Liver (tissue), 9 donors: ENCODE data around the gene CDH4. TPM values are rescaled to one million over a fixed set of nuclear protein-coding genes. Genes with fewer than 3 reads are reported as not detected.

ENCODE experiments used
- DNase-seq: peaks from one replicate; pipeline ENCODE4 v3.0.0-alpha.2; 2017; ENCODE audit warnings: low spot score
- H3K27ac ChIP-seq, 2 donors: one replicate each; pipeline ENCODE4 v1.7.0; 2013; ENCODE audit warnings: inconsistent platforms in 2 of 2, low read length in 2 of 2, control low read depth in 1 of 2, low read depth in 1 of 2, mild to moderate bottlenecking in 1 of 2
- H3K27me3 ChIP-seq, 4 donors: one replicate each; pipeline versions ENCODE4 v1.6.1 to v1.7.0; 2013; ENCODE audit warnings: low read length in 3 of 4, inconsistent platforms in 1 of 4, mild to moderate bottlenecking in 1 of 4, moderate library complexity in 1 of 4; ENCODE audit not compliant: control insufficient read depth in 4 of 4, insufficient read depth in 4 of 4
- H3K36me3 ChIP-seq, 4 donors: one replicate each; pipeline versions ENCODE4 v1.6.1 to v1.7.0; 2013; ENCODE audit warnings: low read length in 3 of 4, mild to moderate bottlenecking in 3 of 4, low read depth in 1 of 4, moderate library complexity in 1 of 4; ENCODE audit not compliant: control insufficient read depth in 4 of 4, insufficient read depth in 3 of 4
- H3K4me1 ChIP-seq, 4 donors: one replicate each; pipeline versions ENCODE4 v1.6.1 to v1.7.0; 2013; ENCODE audit warnings: low read length in 3 of 4, mild to moderate bottlenecking in 3 of 4, moderate library complexity in 1 of 4; ENCODE audit not compliant: control insufficient read depth in 4 of 4, insufficient read depth in 4 of 4
- H3K4me3 ChIP-seq, 3 donors: one replicate each; pipeline versions ENCODE4 v1.6.1 to v1.7.0; 2013; ENCODE audit warnings: low read length in 3 of 3, control low read depth in 1 of 3, low read depth in 1 of 3, mild to moderate bottlenecking in 1 of 3
- H3K9ac ChIP-seq, 2 donors: one replicate each; pipeline ENCODE4 v1.7.0; 2013; ENCODE audit warnings: low read length in 2 of 2, mild to moderate bottlenecking in 2 of 2, moderate library complexity in 2 of 2, control low read depth in 1 of 2, low read depth in 1 of 2
- H3K9me3 ChIP-seq, 4 donors: one replicate each; pipeline versions ENCODE4 v1.6.1 to v1.7.0; 2013; ENCODE audit warnings: low read length in 3 of 4; ENCODE audit not compliant: control insufficient read depth in 4 of 4
- EGR1 ChIP-seq, 2 donors: IDR thresholded peaks; 2 replicates each; pipeline ENCODE4 v1.6.1; 2016 to 2018; ENCODE audit warnings: antibody characterized with exemption in 2 of 2, low read depth in 2 of 2
- FOXA1 ChIP-seq: IDR thresholded peaks from 2 replicates; pipeline ENCODE4 v1.6.1; 2016; ENCODE audit warnings: antibody characterized with exemption
- FOXA2 ChIP-seq: IDR thresholded peaks from 2 replicates; pipeline ENCODE4 v1.6.1; 2016; ENCODE audit warnings: antibody characterized with exemption
- GABPA ChIP-seq, 2 donors: IDR thresholded peaks in 1 of 2; conservative IDR thresholded peaks in 1 of 2; 2 replicates each; pipeline ENCODE4 v1.6.1; 2016; ENCODE audit warnings: antibody characterized with exemption in 2 of 2, mild to moderate bottlenecking in 1 of 2, moderate library complexity in 1 of 2
- HNF4A ChIP-seq, 2 donors: conservative IDR thresholded peaks; 2 replicates each; pipeline ENCODE4 v1.6.1; 2016; ENCODE audit warnings: antibody characterized with exemption in 2 of 2, mild to moderate bottlenecking in 2 of 2
- HNF4G ChIP-seq: IDR thresholded peaks from 2 replicates; pipeline ENCODE4 v1.6.1; 2016; ENCODE audit warnings: antibody characterized with exemption
- JUND ChIP-seq, 2 donors: IDR thresholded peaks; 2 replicates each; pipeline ENCODE4 v1.6.1; 2016; ENCODE audit warnings: antibody characterized with exemption in 2 of 2
- NR2F2 ChIP-seq: IDR thresholded peaks from 2 replicates; pipeline ENCODE4 v1.6.1; 2016; ENCODE audit warnings: antibody characterized with exemption
- RAD21 ChIP-seq, 2 donors: IDR thresholded peaks; 2 replicates each; pipeline ENCODE4 v1.6.1; 2016; ENCODE audit warnings: antibody characterized with exemption in 2 of 2, mild to moderate bottlenecking in 2 of 2
- RXRA ChIP-seq, 2 donors: IDR thresholded peaks; 2 replicates each; pipeline ENCODE4 v1.6.1; 2017 to 2018; ENCODE audit warnings: antibody characterized with exemption in 2 of 2, mild to moderate bottlenecking in 1 of 2
- TAF1 ChIP-seq: conservative IDR thresholded peaks from 2 replicates; pipeline ENCODE4 v1.6.1; 2016; ENCODE audit warnings: antibody characterized with exemption, mild to moderate bottlenecking
- YY1 ChIP-seq: IDR thresholded peaks from 2 replicates; pipeline ENCODE4 v1.6.1; 2016; ENCODE audit warnings: antibody characterized with exemption, mild to moderate bottlenecking
- ZBTB33 ChIP-seq: IDR thresholded peaks from 2 replicates; pipeline ENCODE4 v1.6.1; 2016; ENCODE audit warnings: antibody characterized with exemption
- WGBS: extraction: QIAGEN DNeasy Blood & Tissue Kit; methylation state at CpG from one replicate; pipeline ENCODE4 v1.1.7; 2013; 5-methylcytosine and 5-hydroxymethylcytosine counted together
- polyA plus RNA-seq, 2 donors: library from polyadenylated mRNA; stranded (reverse) in 1 of 2; unstranded in 1 of 2; fragments of 200-250 nt in 1 of 2; fragments of >200 nt in 1 of 2; fragmentation: Nextera tagmentation in 1 of 2; extraction: Ambion mirVana in 1 of 2; gene quantifications; one replicate each; pipeline versions ENCODE4 v1.2.1 to v1.2.3, GENCODE V29; 2013 to 2015
- total RNA-seq, 2 donors: library from RNA; depleted of rRNA; stranded (reverse); fragments of >200 nt; gene quantifications; one replicate each; pipeline ENCODE4 v1.2.3, GENCODE V29; 2014
- TF ChIP-seq, protein P1 (sequence below): IDR thresholded peaks from 2 replicates; pipeline ENCODE4 v1.6.1; 2016; ENCODE audit warnings: antibody characterized with exemption, mild to moderate bottlenecking
- TF ChIP-seq, protein P2 (sequence below): IDR thresholded peaks from 2 replicates; pipeline ENCODE4 v1.6.1; 2016; ENCODE audit warnings: antibody characterized with exemption
- TF ChIP-seq, protein P3 (sequence below): IDR thresholded peaks from 2 replicates; pipeline ENCODE4 v1.6.1; 2016; ENCODE audit warnings: antibody characterized with exemption
- donor health status: healthy.
- donor health status: healthy.
- donor health status: healthy.
- donor health status: healthy.
- donor health status: healthy.

The CDH4 gene
- total and polyA plus RNA-seq, 4 donors, result 0.03 to 0.25 (median 0.19) TPM; not detected in 1

DNA sequence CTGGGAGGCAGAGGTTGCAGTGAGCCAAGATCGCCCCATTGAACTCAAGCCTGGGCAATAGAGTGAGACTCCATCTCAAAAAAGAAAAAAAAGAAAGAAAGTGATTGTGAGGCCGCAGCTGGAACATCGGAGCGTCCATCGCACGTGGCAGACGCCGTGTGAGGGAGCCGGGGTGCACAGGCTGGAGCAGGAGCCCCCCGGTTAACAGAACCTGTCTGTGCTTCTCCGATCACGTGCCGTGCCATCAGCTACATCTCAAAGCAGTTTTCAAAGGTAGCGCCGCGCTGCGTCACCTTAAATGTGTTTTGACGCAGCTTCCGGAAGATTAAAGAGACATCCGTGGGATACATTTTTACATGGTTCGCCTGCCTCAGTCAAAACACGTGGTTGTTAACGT lies 674.7 kb downstream of the CDH4 start:
- WGBS, result 92% methylated on average over 23 of the region's 23 CpGs
- no peak for TF ChIP-seq NR2F2
- TF ChIP-seq, protein P1, sequence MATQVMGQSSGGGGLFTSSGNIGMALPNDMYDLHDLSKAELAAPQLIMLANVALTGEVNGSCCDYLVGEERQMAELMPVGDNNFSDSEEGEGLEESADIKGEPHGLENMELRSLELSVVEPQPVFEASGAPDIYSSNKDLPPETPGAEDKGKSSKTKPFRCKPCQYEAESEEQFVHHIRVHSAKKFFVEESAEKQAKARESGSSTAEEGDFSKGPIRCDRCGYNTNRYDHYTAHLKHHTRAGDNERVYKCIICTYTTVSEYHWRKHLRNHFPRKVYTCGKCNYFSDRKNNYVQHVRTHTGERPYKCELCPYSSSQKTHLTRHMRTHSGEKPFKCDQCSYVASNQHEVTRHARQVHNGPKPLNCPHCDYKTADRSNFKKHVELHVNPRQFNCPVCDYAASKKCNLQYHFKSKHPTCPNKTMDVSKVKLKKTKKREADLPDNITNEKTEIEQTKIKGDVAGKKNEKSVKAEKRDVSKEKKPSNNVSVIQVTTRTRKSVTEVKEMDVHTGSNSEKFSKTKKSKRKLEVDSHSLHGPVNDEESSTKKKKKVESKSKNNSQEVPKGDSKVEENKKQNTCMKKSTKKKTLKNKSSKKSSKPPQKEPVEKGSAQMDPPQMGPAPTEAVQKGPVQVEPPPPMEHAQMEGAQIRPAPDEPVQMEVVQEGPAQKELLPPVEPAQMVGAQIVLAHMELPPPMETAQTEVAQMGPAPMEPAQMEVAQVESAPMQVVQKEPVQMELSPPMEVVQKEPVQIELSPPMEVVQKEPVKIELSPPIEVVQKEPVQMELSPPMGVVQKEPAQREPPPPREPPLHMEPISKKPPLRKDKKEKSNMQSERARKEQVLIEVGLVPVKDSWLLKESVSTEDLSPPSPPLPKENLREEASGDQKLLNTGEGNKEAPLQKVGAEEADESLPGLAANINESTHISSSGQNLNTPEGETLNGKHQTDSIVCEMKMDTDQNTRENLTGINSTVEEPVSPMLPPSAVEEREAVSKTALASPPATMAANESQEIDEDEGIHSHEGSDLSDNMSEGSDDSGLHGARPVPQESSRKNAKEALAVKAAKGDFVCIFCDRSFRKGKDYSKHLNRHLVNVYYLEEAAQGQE, result no peak
- no peak for TF ChIP-seq ZBTB33
- TF ChIP-seq RAD21 (IDR thresholded peaks at IDR 0.05), result no peak
- TF ChIP-seq TAF1, result no peak
- no peak for TF ChIP-seq EGR1 (IDR thresholded peaks at IDR 0.05; ENCODE audit: low read depth in 2 of 2)
- no peak for TF ChIP-seq HNF4A (conservative IDR thresholded peaks at IDR 0.05)
- TF ChIP-seq GABPA (IDR thresholded peaks at IDR 0.05 in 1 of 2, conservative IDR thresholded peaks at IDR 0.05 in 1 of 2), result no peak
- no peak for TF ChIP-seq FOXA2
- no peak for TF ChIP-seq RXRA (IDR thresholded peaks at IDR 0.05)
- TF ChIP-seq, protein P2, sequence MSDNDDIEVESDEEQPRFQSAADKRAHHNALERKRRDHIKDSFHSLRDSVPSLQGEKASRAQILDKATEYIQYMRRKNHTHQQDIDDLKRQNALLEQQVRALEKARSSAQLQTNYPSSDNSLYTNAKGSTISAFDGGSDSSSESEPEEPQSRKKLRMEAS, result no peak
- TF ChIP-seq YY1, result no peak
- TF ChIP-seq, protein P3, sequence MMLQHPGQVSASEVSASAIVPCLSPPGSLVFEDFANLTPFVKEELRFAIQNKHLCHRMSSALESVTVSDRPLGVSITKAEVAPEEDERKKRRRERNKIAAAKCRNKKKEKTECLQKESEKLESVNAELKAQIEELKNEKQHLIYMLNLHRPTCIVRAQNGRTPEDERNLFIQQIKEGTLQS, result no peak
- no peak for TF ChIP-seq HNF4G
- no peak for TF ChIP-seq JUND (IDR thresholded peaks at IDR 0.05)
- TF ChIP-seq FOXA1, result no peak

GRCh38 chr20:61927193-61927825 lies 675.2 kb downstream of the CDH4 start:
- no peak for TF ChIP-seq HNF4G
- no peak for TF ChIP-seq GABPA (IDR thresholded peaks at IDR 0.05 in 1 of 2, conservative IDR thresholded peaks at IDR 0.05 in 1 of 2)
- no peak for TF ChIP-seq NR2F2
- TF ChIP-seq JUND (IDR thresholded peaks at IDR 0.05), result no peak
- no peak for TF ChIP-seq FOXA2
- TF ChIP-seq HNF4A (conservative IDR thresholded peaks at IDR 0.05), result no peak
- TF ChIP-seq RAD21 (IDR thresholded peaks at IDR 0.05), result no peak
- TF ChIP-seq, protein P3, result no peak
- TF ChIP-seq ZBTB33, result no peak
- TF ChIP-seq, protein P1, result no peak
- TF ChIP-seq, protein P2, result no peak
- H3K27ac ChIP-seq, result no peak overlapping the region
- no peaks in the 10 kb centered on the region for H3K27me3 ChIP-seq
- H3K4me3 ChIP-seq, result no peak overlapping the region
- no peaks in the 10 kb centered on the region for H3K36me3 ChIP-seq
- no peaks in the 10 kb centered on the region for H3K4me1 ChIP-seq
- no peaks in the 10 kb centered on the region for H3K9me3 ChIP-seq
- no peak for DNase-seq
- no peak overlapping the region for H3K9ac ChIP-seq
- WGBS, result 87% methylated on average over 21 of the region's 21 CpGs

More for the DNA sequence above, 674.7 kb downstream of the CDH4 start:
- no peaks in the 10 kb centered on the region for H3K36me3 ChIP-seq
- no peaks in the 10 kb centered on the region for H3K4me1 ChIP-seq
- H3K9me3 ChIP-seq, result no peaks in the 10 kb centered on the region
- H3K27ac ChIP-seq, result no peak overlapping the region
- no peak for DNase-seq
- no peak overlapping the region for H3K4me3 ChIP-seq
- H3K27me3 ChIP-seq, result no peaks in the 10 kb centered on the region
- no peak overlapping the region for H3K9ac ChIP-seq
